WTC11 (cell line): ENCODE results near the gene PRM2.

Source experiments
- CBFB ChIP-seq: sonication (generic); formaldehyde crosslinking; IDR thresholded peaks from 2 replicates; pipeline ENCODE4 v1.8.1; 2022; ENCODE audit warnings: mild to moderate bottlenecking, low read depth, missing genetic modification reagents
- FOXJ3 ChIP-seq: sonication (generic); formaldehyde crosslinking; IDR thresholded peaks from 2 replicates; pipeline ENCODE4 v1.9.0; 2021; ENCODE audit warnings: missing genetic modification reagents, mild to moderate bottlenecking, borderline replicate concordance
- JUN ChIP-seq: sonication (generic); formaldehyde crosslinking; IDR thresholded peaks from 2 replicates; pipeline ENCODE4 v1.8.0; 2023; ENCODE audit warnings: mild to moderate bottlenecking, missing genetic modification reagents
- NFATC4 ChIP-seq: fragments of 250-450 bp; sonication (Bioruptor Pico); IDR thresholded peaks from 2 replicates; pipeline ENCODE4 v1.9.0; 2021; ENCODE audit warnings: mild to moderate bottlenecking
- RELA ChIP-seq: sonication (generic); formaldehyde crosslinking; IDR thresholded peaks from 2 replicates; pipeline ENCODE4 v1.8.1; 2022; ENCODE audit warnings: missing genetic modification reagents, mild to moderate bottlenecking, borderline replicate concordance
- ZNF138 ChIP-seq: sonication (generic); formaldehyde crosslinking; conservative IDR thresholded peaks from 2 replicates; pipeline ENCODE4 v1.8.1; 2022; ENCODE audit warnings: mild to moderate bottlenecking, moderate library complexity, missing genetic modification reagents
- TF ChIP-seq, protein P1 (sequence below): fragments of 200-600 bp; IDR thresholded peaks from 2 replicates; pipeline ENCODE4 v1.8.0; 2022; ENCODE audit warnings: antibody characterized with exemption
- TF ChIP-seq, protein P2 (sequence below): sonication (generic); formaldehyde crosslinking; IDR thresholded peaks from 2 replicates; pipeline ENCODE4 v1.8.0; 2022; ENCODE audit warnings: mild to moderate bottlenecking, missing genetic modification reagents
- TF ChIP-seq, protein P3 (sequence below): sonication (generic); formaldehyde crosslinking; IDR thresholded peaks from 2 replicates; pipeline ENCODE4 v1.8.0; 2023; ENCODE audit warnings: missing genetic modification reagents, mild to moderate bottlenecking, borderline replicate concordance
- TF ChIP-seq, protein P4 (sequence below): sonication (generic); formaldehyde crosslinking; IDR thresholded peaks from 2 replicates; pipeline ENCODE4 v1.8.1; 2023; ENCODE audit warnings: mild to moderate bottlenecking, moderate library complexity, missing genetic modification reagents
- TF ChIP-seq, protein P5 (sequence below): sonication (generic); formaldehyde crosslinking; conservative IDR thresholded peaks from 2 replicates; pipeline ENCODE4 v1.8.1; 2022; ENCODE audit warnings: mild to moderate bottlenecking, missing genetic modification reagents
- TF ChIP-seq, protein P6 (sequence below): sonication (generic); formaldehyde crosslinking; IDR thresholded peaks from 2 replicates; pipeline ENCODE4 v1.8.1; 2023; ENCODE audit warnings: mild to moderate bottlenecking, missing genetic modification reagents
- TF ChIP-seq, protein P7 (sequence below): sonication (generic); formaldehyde crosslinking; IDR thresholded peaks from 2 replicates; pipeline ENCODE4 v1.8.1; 2022; ENCODE audit warnings: low read depth, missing genetic modification reagents, borderline replicate concordance
- TF ChIP-seq, protein P8 (sequence below): fragments of 250-450 bp; sonication (Bioruptor Pico); IDR thresholded peaks from 2 replicates; pipeline ENCODE4 v1.9.0; 2021; ENCODE audit warnings: mild to moderate bottlenecking, borderline replicate concordance

DNA sequence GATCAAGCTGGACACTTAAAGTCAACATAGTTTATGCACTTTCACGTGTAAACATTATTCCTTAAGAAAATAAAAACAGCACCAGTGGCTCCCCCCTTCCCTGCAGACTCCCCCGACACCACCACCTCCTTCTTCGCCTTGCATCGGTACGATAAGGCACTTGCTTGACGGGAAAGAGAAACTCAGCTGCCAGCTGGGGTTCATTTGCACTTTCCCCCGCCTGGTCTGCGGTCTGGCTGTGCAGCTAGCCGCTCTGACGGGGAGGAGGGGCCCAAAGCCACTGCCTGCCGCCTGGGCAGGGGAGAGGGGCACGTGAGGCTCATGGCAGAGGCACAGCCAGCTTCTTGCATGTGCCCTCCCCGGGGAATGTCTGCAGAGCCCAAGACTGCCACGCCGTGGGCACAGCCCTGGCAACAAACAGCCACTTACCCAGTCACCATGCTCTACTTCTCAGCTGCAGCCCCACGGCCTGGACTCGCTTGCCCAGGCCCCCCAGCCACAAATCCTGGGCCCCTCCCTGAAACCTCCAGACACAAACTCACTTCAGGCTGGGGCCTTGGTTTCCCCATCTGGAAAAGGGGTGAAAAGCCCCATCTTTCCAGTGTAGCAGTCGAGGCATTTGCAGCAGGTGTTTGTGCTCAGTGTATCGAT, 21.3 kb upstream of the PRM2 start:
- TF ChIP-seq ZNF138 (no peak), JUN (CRISPR knock-in tag) (no peak), CBFB (CRISPR knock-in tag) (no peak), NFATC4 (CRISPR knock-in tag) (no peak), FOXJ3 (no peak), RELA (no peak)
- TF ChIP-seq, protein P1, sequence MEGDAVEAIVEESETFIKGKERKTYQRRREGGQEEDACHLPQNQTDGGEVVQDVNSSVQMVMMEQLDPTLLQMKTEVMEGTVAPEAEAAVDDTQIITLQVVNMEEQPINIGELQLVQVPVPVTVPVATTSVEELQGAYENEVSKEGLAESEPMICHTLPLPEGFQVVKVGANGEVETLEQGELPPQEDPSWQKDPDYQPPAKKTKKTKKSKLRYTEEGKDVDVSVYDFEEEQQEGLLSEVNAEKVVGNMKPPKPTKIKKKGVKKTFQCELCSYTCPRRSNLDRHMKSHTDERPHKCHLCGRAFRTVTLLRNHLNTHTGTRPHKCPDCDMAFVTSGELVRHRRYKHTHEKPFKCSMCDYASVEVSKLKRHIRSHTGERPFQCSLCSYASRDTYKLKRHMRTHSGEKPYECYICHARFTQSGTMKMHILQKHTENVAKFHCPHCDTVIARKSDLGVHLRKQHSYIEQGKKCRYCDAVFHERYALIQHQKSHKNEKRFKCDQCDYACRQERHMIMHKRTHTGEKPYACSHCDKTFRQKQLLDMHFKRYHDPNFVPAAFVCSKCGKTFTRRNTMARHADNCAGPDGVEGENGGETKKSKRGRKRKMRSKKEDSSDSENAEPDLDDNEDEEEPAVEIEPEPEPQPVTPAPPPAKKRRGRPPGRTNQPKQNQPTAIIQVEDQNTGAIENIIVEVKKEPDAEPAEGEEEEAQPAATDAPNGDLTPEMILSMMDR, result no peak
- TF ChIP-seq, protein P2, sequence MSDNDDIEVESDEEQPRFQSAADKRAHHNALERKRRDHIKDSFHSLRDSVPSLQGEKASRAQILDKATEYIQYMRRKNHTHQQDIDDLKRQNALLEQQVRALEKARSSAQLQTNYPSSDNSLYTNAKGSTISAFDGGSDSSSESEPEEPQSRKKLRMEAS (CRISPR knock-in tag), result peak; percentile 78
- TF ChIP-seq, protein P3, sequence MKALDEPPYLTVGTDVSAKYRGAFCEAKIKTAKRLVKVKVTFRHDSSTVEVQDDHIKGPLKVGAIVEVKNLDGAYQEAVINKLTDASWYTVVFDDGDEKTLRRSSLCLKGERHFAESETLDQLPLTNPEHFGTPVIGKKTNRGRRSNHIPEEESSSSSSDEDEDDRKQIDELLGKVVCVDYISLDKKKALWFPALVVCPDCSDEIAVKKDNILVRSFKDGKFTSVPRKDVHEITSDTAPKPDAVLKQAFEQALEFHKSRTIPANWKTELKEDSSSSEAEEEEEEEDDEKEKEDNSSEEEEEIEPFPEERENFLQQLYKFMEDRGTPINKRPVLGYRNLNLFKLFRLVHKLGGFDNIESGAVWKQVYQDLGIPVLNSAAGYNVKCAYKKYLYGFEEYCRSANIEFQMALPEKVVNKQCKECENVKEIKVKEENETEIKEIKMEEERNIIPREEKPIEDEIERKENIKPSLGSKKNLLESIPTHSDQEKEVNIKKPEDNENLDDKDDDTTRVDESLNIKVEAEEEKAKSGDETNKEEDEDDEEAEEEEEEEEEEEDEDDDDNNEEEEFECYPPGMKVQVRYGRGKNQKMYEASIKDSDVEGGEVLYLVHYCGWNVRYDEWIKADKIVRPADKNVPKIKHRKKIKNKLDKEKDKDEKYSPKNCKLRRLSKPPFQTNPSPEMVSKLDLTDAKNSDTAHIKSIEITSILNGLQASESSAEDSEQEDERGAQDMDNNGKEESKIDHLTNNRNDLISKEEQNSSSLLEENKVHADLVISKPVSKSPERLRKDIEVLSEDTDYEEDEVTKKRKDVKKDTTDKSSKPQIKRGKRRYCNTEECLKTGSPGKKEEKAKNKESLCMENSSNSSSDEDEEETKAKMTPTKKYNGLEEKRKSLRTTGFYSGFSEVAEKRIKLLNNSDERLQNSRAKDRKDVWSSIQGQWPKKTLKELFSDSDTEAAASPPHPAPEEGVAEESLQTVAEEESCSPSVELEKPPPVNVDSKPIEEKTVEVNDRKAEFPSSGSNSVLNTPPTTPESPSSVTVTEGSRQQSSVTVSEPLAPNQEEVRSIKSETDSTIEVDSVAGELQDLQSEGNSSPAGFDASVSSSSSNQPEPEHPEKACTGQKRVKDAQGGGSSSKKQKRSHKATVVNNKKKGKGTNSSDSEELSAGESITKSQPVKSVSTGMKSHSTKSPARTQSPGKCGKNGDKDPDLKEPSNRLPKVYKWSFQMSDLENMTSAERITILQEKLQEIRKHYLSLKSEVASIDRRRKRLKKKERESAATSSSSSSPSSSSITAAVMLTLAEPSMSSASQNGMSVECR (CRISPR knock-in tag), result no peak
- TF ChIP-seq, protein P4, sequence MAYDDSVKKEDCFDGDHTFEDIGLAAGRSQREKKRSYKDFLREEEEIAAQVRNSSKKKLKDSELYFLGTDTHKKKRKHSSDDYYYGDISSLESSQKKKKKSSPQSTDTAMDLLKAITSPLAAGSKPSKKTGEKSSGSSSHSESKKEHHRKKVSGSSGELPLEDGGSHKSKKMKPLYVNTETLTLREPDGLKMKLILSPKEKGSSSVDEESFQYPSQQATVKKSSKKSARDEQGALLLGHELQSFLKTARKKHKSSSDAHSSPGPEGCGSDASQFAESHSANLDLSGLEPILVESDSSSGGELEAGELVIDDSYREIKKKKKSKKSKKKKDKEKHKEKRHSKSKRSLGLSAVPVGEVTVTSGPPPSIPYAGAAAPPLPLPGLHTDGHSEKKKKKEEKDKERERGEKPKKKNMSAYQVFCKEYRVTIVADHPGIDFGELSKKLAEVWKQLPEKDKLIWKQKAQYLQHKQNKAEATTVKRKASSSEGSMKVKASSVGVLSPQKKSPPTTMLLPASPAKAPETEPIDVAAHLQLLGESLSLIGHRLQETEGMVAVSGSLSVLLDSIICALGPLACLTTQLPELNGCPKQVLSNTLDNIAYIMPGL (CRISPR knock-in tag), result no peak
- TF ChIP-seq, protein P5, sequence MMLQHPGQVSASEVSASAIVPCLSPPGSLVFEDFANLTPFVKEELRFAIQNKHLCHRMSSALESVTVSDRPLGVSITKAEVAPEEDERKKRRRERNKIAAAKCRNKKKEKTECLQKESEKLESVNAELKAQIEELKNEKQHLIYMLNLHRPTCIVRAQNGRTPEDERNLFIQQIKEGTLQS (CRISPR knock-in tag), result no peak
- TF ChIP-seq, protein P6, sequence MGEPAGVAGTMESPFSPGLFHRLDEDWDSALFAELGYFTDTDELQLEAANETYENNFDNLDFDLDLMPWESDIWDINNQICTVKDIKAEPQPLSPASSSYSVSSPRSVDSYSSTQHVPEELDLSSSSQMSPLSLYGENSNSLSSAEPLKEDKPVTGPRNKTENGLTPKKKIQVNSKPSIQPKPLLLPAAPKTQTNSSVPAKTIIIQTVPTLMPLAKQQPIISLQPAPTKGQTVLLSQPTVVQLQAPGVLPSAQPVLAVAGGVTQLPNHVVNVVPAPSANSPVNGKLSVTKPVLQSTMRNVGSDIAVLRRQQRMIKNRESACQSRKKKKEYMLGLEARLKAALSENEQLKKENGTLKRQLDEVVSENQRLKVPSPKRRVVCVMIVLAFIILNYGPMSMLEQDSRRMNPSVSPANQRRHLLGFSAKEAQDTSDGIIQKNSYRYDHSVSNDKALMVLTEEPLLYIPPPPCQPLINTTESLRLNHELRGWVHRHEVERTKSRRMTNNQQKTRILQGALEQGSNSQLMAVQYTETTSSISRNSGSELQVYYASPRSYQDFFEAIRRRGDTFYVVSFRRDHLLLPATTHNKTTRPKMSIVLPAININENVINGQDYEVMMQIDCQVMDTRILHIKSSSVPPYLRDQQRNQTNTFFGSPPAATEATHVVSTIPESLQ (CRISPR knock-in tag), result no peak
- TF ChIP-seq, protein P7, sequence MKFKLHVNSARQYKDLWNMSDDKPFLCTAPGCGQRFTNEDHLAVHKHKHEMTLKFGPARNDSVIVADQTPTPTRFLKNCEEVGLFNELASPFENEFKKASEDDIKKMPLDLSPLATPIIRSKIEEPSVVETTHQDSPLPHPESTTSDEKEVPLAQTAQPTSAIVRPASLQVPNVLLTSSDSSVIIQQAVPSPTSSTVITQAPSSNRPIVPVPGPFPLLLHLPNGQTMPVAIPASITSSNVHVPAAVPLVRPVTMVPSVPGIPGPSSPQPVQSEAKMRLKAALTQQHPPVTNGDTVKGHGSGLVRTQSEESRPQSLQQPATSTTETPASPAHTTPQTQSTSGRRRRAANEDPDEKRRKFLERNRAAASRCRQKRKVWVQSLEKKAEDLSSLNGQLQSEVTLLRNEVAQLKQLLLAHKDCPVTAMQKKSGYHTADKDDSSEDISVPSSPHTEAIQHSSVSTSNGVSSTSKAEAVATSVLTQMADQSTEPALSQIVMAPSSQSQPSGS (CRISPR knock-in tag), result no peak
- TF ChIP-seq, protein P8, sequence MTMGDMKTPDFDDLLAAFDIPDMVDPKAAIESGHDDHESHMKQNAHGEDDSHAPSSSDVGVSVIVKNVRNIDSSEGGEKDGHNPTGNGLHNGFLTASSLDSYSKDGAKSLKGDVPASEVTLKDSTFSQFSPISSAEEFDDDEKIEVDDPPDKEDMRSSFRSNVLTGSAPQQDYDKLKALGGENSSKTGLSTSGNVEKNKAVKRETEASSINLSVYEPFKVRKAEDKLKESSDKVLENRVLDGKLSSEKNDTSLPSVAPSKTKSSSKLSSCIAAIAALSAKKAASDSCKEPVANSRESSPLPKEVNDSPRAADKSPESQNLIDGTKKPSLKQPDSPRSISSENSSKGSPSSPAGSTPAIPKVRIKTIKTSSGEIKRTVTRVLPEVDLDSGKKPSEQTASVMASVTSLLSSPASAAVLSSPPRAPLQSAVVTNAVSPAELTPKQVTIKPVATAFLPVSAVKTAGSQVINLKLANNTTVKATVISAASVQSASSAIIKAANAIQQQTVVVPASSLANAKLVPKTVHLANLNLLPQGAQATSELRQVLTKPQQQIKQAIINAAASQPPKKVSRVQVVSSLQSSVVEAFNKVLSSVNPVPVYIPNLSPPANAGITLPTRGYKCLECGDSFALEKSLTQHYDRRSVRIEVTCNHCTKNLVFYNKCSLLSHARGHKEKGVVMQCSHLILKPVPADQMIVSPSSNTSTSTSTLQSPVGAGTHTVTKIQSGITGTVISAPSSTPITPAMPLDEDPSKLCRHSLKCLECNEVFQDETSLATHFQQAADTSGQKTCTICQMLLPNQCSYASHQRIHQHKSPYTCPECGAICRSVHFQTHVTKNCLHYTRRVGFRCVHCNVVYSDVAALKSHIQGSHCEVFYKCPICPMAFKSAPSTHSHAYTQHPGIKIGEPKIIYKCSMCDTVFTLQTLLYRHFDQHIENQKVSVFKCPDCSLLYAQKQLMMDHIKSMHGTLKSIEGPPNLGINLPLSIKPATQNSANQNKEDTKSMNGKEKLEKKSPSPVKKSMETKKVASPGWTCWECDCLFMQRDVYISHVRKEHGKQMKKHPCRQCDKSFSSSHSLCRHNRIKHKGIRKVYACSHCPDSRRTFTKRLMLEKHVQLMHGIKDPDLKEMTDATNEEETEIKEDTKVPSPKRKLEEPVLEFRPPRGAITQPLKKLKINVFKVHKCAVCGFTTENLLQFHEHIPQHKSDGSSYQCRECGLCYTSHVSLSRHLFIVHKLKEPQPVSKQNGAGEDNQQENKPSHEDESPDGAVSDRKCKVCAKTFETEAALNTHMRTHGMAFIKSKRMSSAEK (CRISPR knock-in tag), result no peak
